ENCODE results near the gene ELL2. TPM values are rescaled to one million over a fixed set of nuclear protein-coding genes. Genes with fewer than 3 reads are reported as not detected.

ELL2 gene
- total and polyA plus RNA-seq, 9 of the 15 experiments (the other 6 are each of a cell fraction or from before 2014, with no cell fraction given), result 4.3 to 18.3 (median 14.5) TPM

DNA sequence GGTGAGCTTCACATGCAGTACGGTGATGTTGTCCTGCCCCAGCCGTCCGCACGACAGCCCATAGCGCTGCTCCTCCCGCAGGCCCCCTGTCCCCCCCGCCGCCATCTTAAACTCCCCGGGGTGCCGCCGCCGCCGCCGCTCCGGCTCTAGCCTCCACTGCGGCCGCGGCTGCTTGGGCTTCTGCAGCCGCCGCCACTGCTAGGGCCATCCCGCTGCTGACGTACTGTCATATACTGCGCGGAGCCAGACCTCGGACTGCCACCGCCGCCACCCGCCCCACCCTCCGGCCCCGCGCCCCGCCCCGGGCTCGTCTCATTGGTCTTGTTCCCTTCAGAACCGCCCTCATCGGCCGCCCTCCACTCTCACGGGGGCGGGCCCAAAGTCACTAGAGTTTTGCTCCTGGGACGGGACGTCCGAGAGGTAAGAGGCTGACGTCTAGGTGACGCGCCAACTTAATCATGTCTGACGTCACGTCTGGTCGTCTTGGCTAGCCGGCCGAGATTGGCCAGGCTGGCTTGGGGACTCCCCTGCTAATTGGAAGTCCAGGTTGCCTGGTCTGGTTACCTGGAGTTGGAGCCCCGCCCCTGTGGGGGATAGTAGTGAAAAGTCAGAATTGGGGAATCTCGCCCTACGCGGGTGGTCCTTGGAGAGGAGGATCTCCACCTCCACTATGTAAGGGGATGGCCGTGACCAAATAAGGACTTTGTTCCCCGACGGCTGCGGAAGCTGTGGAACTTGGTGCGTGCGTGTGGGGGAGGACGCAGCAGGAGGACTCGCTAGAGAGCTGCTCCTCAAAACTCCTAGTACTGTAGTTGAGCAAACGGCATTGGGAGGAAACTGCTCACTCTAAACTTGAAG is at the start of gene ELL2 (continued):
- TF ChIP-seq NR3C1 (CRISPR knock-in tag; IDR thresholded peaks at IDR 0.05) (no peak), TAF15 (IDR thresholded peaks at IDR 0.05; ENCODE audit: low read depth, low read length) (no peak), GABPB2 (CRISPR knock-in tag; conservative IDR thresholded peaks at IDR 0.05) (no peak), GATA2 (CRISPR knock-in tag; IDR thresholded peaks at IDR 0.05) (no peak), NR2F6 (CRISPR knock-in tag; IDR thresholded peaks at IDR 0.05) (no peak), BDP1 (IDR thresholded peaks at IDR 0.05; ENCODE audit: insufficient read depth, insufficient read length) (no peak), PHB (CRISPR knock-in tag; IDR thresholded peaks at IDR 0.05) (peak; percentile 72; the same call in 1 of the 2 replicates), ZNF184 (CRISPR knock-in tag; IDR thresholded peaks at IDR 0.05) (no peak), PYGO2 (tag; IDR thresholded peaks at IDR 0.05) (no peak), TAF9B (IDR thresholded peaks at IDR 0.05; ENCODE audit: partially characterized antibody) (peak; percentile 55), HOXB6 (CRISPR knock-in tag; IDR thresholded peaks at IDR 0.05; ENCODE audit: borderline replicate concordance) (no peak), ZNF584 (CRISPR knock-in tag; IDR thresholded peaks at IDR 0.05; ENCODE audit: low read depth) (no peak), SRSF9 (IDR thresholded peaks at IDR 0.05; ENCODE audit: borderline replicate concordance, low read depth, low read length) (no peak), TCF3 (CRISPR knock-in tag; IDR thresholded peaks at IDR 0.05) (0 out of 2 replicates have a peak, but pooled peaks have one; percentile 9), NR1H2 (CRISPR knock-in tag; IDR thresholded peaks at IDR 0.05) (0 out of 2 replicates have a peak, but pooled peaks have one; percentile 49), HNRNPLL (IDR thresholded peaks at IDR 0.05; ENCODE audit: low read depth, low read length, poor library complexity, severe bottlenecking) (peak; percentile 61), MTF1 (CRISPR knock-in tag; IDR thresholded peaks at IDR 0.05; ENCODE audit: borderline replicate concordance) (no peak), ZNF3 (CRISPR knock-in tag; IDR thresholded peaks at IDR 0.05) (no peak)
- TF ChIP-seq, protein P1, sequence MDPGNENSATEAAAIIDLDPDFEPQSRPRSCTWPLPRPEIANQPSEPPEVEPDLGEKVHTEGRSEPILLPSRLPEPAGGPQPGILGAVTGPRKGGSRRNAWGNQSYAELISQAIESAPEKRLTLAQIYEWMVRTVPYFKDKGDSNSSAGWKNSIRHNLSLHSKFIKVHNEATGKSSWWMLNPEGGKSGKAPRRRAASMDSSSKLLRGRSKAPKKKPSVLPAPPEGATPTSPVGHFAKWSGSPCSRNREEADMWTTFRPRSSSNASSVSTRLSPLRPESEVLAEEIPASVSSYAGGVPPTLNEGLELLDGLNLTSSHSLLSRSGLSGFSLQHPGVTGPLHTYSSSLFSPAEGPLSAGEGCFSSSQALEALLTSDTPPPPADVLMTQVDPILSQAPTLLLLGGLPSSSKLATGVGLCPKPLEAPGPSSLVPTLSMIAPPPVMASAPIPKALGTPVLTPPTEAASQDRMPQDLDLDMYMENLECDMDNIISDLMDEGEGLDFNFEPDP (CRISPR knock-in tag; IDR thresholded peaks at IDR 0.05), result no peak
- TF ChIP-seq, protein P2, sequence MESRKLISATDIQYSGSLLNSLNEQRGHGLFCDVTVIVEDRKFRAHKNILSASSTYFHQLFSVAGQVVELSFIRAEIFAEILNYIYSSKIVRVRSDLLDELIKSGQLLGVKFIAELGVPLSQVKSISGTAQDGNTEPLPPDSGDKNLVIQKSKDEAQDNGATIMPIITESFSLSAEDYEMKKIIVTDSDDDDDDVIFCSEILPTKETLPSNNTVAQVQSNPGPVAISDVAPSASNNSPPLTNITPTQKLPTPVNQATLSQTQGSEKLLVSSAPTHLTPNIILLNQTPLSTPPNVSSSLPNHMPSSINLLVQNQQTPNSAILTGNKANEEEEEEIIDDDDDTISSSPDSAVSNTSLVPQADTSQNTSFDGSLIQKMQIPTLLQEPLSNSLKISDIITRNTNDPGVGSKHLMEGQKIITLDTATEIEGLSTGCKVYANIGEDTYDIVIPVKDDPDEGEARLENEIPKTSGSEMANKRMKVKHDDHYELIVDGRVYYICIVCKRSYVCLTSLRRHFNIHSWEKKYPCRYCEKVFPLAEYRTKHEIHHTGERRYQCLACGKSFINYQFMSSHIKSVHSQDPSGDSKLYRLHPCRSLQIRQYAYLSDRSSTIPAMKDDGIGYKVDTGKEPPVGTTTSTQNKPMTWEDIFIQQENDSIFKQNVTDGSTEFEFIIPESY (CRISPR knock-in tag; IDR thresholded peaks at IDR 0.05), result peak; percentile 59; the same call in 1 of the 2 replicates
- TF ChIP-seq, protein P3, sequence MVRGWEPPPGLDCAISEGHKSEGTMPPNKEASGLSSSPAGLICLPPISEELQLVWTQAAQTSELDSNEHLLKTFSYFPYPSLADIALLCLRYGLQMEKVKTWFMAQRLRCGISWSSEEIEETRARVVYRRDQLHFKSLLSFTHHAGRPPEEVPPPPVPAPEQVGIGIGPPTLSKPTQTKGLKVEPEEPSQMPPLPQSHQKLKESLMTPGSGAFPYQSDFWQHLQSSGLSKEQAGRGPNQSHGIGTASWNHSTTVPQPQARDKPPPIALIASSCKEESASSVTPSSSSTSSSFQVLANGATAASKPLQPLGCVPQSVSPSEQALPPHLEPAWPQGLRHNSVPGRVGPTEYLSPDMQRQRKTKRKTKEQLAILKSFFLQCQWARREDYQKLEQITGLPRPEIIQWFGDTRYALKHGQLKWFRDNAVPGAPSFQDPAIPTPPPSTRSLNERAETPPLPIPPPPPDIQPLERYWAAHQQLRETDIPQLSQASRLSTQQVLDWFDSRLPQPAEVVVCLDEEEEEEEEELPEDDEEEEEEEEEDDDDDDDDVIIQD (CRISPR knock-in tag; IDR thresholded peaks at IDR 0.05), result no peak
- TF ChIP-seq, protein P4, sequence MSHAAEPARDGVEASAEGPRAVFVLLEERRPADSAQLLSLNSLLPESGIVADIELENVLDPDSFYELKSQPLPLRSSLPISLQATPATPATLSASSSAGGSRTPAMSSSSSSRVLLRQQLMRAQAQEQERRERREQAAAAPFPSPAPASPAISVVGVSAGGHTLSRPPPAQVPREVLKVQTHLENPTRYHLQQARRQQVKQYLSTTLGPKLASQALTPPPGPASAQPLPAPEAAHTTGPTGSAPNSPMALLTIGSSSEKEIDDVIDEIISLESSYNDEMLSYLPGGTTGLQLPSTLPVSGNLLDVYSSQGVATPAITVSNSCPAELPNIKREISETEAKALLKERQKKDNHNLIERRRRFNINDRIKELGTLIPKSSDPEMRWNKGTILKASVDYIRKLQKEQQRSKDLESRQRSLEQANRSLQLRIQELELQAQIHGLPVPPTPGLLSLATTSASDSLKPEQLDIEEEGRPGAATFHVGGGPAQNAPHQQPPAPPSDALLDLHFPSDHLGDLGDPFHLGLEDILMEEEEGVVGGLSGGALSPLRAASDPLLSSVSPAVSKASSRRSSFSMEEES (CRISPR knock-in tag; IDR thresholded peaks at IDR 0.05), result no peak

Measured in K562 (cell line).